Stimulated activated CD8-positive, alpha-beta memory T cell treated with anti-CD3 and anti-CD28 coated beads, Interleukin-12 subunit alpha, Interleukin-12 subunit beta, amount 100 ng/mL, for 1 hour (primary cell): ENCODE results near the gene MVD.
A peak's percentile ranks its signal among the peaks of the same experiment; 100 is the strongest.

Experiments
- DNase-seq: peaks from one replicate; pipeline ENCODE4 v3.0.0-alpha.2; 2020; ENCODE audit warnings: low read depth

MVD gene

GRCh38 chr16:88640039-88640495 is 22.8 kb downstream of the MVD start:
- no peak for DNase-seq

DNA sequence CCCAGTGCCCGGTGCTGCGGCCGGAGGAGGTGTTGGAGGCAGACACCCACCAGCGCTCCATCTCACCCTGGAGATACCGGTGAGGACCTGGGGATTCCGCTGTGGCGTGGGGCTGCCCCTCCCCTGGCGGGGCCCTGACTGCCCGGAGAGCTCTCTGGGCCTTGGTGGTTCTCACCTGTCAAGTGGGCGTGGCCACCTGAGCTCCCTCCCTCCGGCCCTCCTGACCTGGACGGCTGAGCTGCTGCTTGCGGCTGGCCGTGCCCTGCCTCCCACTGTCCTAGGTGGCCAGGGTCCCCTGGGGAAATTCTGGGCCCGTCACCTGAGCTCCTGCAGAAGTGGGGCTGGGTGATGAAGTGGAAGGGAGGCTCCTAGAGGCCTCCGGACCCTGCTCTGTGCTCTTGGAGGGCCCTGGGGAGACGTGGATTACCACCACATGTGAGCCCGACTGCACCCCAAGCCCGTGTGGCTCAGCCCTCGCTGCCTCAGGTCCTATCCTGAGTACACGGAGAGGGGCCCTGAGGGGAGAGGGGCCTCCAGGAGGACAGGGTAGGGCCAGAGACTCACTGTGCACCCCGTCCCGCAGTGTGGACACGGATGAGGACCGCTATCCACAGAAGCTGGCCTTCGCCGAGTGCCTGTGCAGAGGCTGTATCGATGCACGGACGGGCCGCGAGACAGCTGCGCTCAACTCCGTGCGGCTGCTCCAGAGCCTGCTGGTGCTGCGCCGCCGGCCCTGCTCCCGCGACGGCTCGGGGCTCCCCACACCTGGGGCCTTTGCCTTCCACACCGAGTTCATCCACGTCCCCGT is 23.5 kb downstream of the MVD start:
- DNase-seq: no peak

- DNase-seq: no peak
Observed at GRCh38 chr16:88638323-88639230, 24.3 kb downstream of the MVD start, which contains the start of gene IL17C. Gene IL17C, plus strand, starts transcription at chr16:88638572. Its CDS starts 70 bp downstream, at chr16:88638642.

DNA sequence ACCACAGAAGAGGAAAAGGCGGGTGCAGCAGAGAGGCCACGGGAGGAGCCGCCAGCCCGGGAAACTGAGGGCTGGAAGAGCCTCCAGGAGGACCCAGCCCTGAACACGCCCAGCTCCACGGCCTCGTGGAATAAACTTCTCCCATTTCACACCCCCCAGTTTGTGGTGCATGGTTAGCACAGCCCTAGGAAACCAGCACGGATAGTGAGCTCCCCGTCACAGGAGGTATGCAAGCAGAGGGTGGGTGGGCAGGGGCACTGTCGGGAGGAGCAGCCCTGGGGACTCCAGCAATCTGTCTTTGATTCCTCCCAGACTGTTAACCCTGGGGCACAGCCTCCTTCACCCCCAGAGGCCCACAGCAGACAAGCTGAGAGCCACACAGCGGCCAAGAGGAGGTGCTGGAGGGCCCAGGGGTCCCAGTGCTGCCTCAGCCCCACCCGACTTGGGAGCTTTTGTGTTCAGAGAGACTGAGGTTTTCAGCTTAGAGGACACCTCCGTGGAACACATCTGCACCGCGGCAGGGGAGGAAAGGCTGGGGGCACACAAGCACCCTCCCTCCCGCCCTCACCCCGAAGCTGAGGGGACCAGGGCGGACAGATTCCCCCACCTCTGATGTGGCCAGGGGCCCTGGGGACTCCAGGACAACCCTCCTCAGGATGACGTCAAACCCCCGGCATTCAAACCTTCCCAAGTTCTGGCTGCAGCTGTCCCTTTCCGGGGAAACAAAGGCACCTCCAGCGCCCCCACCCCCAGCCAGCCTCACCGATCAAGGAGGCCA is 26.2 kb downstream of the MVD start:
- DNase-seq: no peak

- no peak for DNase-seq
Observed at GRCh38 chr16:88635671-88636319, 27.1 kb downstream of the MVD start.

DNA sequence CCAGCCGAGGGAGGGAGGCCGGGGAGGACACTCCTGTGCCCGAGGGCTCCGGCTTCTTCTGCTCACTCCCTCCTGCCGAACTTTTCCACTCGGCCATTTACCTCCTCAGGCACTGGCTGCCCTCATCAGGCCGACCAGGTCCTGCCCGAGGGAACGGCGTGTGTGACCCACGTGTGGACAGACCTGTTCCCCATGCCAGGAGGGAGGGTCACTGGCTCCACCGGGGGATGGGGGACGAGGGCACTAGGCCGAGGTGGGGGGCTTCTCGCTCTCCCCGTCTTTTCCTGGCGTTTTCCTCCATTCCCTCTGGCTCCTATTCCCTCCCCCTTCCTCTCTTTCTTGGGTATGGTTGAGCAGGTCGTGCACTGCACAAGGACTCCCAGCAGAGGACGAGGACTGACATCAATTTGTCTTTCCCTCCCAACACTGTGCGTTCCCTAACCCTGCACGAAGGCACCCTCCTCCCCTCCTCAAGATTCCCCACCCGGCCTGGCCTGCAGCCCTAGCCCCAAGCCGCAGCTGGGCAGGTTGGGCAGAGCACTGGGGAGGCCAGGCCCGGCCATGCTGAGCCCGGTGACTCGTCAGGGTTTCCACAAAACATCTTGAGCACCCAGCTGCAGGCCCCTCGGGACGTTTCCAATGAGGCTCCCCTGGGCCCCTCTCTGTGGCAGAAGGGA is 27.8 kb downstream of the MVD start:
- DNase-seq: no peak

DNA sequence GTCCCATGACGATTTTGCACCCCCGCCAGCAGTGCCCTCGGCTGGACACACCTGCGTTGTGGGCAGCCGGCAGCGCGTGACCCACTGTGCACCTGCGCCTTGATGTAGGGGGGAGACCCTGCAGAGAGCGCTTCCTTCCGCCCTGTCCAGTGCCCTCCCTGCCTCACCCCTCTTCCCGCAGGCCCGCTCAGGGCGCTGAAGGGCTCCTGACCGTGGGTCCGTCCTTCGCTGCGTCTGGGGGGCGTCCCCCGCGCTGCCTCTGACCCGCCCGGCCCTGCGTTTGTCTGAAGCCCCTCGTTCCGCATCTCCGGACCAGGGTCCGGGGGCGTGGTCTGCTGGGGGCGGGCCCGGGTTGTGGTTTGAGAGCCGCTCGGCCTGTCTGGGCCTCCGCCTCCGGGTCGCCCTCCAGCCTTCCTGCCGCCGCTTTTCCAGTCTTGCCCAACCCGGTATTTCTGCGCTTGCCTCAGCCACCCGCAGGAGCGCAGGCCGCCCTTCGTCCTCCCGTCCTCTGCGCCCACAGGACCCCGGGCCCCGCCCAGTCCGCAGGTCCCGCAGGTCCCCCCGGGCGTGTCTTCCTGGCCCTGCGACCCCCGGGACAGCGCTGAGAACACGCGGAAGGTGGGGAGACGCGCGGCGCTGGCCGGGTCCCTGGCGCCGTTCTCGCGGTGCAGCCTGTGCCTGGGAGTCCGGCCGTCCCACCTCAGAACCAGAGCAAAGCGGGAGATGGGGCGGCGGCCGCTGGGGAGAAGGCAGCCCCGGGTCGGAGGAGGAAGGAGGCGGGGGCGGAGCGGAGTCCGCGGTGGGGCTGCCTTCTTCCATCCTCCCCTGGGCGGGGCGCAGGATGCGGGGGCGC is 28.5 kb downstream of the MVD start:
- DNase-seq: peak; percentile 39

DNA sequence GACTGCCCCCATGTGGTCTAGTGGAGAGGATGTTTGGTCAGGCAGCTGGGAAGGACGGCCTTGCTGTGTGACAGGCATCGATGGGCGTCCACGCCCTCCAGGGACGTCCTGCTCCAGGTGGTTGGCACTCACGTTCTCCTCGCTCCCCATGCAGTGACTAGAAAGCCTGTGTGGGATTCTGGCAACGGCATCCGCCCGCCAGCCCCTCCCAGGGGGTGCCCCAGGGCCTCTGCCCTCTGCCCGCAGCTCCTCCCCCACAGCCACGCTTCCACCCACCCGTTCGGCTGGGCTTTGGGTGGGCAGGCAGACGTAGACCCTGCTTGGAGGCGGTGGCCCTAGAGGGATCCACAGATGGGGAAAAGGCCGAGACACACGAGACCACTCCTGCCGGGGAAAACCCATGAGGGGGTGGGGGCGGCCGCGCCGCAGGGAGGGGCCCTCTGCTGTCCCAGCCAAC is 29.2 kb downstream of the MVD start:
- no peak for DNase-seq

DNA sequence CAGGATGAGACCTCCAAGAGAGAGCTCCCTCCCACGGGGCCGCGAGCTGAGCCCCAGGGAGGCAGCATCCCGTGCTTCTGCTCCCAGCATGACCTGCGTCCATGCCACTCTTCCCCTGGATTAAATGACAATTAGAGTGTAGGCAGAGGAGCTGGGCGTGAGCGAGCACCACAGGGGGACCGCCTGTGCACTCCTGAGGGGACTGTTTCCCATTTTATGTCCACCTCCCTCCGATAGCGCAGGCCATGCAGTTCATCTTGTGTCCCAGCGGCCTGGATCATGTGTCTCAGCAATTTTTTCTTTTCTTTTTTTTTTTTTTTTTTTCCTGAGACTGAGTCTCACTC is 30.3 kb downstream of the MVD start:
- DNase-seq: no peak

DNA sequence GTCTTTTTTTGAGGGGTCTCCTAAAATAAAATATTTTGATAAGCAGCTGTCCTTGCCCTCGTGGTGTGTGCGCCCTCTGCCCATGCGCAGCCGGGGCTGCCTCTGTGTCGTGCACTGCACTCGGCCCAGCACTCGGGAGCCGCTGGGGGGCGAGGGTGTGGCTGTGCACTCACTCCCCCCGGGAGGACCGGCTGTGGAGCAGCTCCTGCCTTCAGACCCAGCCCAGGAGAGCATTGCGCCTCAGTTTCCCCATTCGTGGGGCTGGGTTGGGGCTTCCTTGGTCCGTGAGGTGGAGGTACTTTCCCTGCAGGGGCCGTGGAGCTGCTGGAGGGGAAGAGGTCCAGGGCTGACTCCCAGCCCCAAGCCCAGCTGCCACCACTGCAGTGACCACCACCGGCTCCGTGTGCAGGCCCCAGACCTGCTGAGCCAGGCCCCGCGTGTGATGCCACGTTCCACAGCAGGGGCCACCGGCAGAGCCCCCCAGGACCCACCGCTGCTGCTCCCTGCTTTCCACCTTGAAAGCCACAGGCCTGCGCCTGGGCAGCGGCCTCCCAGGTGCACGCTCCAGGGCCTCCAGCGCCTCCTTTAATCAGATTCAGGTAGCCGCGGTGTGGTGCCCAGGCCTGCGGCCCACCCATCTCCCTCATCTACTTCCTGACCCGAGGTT is 30.8 kb downstream of the MVD start:
- DNase-seq: no peak

DNA sequence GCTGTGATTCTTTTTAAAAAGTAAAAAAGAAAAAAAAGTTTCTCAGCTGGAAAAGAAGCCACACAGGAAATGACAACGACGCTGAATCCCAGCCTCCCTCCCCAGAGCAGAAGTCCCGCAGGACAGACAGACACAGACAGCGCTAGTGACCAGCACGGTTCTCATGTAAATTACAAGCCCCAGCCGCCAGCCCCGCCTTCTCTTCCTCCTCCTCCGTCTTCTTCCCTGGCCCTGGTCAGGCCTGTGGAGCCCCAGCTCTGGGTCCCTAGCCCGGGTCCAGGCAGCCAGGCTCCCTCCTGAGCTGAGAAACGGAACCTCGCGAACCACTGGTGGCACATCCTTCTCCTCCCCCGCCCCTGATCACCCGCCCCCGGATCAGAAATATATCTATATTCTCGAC is 31.5 kb downstream of the MVD start:
- DNase-seq: no peak

GRCh38 chr16:88630941-88631340 is 31.9 kb downstream of the MVD start:
- no peak for DNase-seq

DNA sequence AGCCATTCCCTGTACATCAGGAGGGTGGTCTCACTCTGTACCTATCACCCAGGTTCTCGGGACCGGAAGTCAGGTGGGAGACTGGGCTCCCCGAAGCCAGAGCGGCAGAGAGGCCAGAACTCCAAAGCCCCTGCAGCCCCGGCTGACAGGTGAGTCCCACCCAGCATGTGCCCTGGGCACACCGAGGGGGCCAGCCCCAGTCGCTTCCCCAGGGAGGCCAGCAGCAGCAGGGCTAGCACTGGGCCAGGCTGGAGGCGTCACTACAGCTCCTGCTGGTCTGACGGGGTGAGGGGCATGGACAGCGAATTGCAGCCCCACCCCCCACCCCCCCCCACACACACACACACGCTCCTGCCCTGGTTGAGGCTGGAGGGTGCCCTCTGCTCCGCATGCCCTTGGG is 32.5 kb downstream of the MVD start:
- DNase-seq: no peak

GRCh38 chr16:88629835-88630234 is 33.1 kb downstream of the MVD start:
- DNase-seq: no peak

- no peak for DNase-seq
Observed at GRCh38 chr16:88628512-88628974, 34.3 kb downstream of the MVD start.

- no peak for DNase-seq
Observed at GRCh38 chr16:88627531-88628411, 35.1 kb downstream of the MVD start.

DNA sequence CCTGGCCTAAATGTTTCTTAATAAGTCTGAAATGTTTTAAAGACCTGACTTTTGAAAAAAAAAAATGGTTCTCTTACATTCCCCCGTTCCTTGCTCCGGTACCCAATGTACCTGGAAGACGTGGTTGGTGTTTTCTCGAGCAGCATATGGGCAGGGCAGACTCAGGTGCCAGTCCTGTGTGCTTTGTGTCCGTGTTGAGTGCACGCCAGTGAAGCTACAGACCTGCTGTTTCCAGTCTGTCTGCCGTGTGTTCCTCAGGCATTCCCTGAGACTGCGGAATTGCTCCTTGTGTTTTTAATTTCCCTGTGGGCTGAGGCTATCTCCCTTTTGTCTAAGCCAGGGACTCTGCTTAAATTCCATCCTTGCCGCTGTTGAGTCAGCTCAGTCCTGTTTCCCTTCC is 36.2 kb downstream of the MVD start:
- DNase-seq: no peak

DNA sequence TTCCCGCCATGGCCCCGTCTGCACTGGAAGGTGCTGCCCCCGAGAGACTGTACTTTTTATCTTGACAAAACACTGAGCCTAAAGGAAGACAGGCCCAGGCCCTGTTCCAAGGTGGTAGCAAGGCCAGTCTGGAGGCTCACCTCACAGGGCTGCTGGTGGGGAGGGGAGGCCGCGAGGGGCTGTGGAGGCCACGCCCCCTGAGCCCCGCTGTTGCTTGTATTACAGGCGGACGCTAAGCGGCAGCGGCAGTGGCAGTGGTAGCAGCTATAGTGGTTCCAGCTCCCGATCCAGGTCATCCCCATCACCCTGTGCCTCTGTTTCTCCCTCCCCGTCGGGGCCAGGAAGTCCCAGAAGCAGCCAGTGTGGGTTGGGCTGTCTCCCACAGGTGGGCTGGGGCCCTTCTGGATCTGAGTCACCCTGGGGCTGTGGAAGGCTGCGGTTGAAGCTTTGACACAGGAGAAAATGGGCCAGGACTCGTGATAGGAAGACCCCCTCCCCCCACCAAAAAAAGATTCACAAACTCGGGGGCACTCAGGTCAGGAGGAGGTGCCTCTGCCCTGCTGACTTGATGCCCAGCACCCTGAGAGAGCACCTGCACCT is 37.8 kb downstream of the MVD start:
- DNase-seq: no peak
